ENCODE measurements around the gene NOL4L. TPM values are rescaled to one million over a fixed set of nuclear protein-coding genes. Genes with fewer than 3 reads are reported as not detected.

The NOL4L gene
- total RNA-seq, 1 experiment from 2014 or later, result 31.7 TPM

- H3K4me2 ChIP-seq (ENCODE audit: insufficient read depth, insufficient read length, low read length), result no peak overlapping the region
- H3K4ac ChIP-seq (ENCODE audit: low read depth, low read length), result no peak overlapping the region
- H3K27ac ChIP-seq (ENCODE audit: insufficient read length, low read depth, low read length), result no peak overlapping the region
- H4K20me1 ChIP-seq (ENCODE audit: control insufficient read depth, insufficient read depth, insufficient read length), result peaks cover 2% of the 10 kb centered on the region
- H3K27ac Mint-ChIP-seq, result no peak overlapping the region
- H2AFZ ChIP-seq (ENCODE audit: low read length), result no peak overlapping the region
- H2AK5ac ChIP-seq (ENCODE audit: insufficient read length, low read length), result no peak overlapping the region
- H3K27me3 ChIP-seq (ENCODE audit: insufficient read depth, low read length), result no peaks in the 10 kb centered on the region
- no peak overlapping the region for H3K14ac ChIP-seq (ENCODE audit: insufficient read depth, low read length)
- H4K91ac ChIP-seq (ENCODE audit: insufficient read length, low read depth, low read length), result no peak overlapping the region
- no peak overlapping the region for H2BK15ac ChIP-seq (ENCODE audit: low read depth, low read length)
- H2BK120ac ChIP-seq (ENCODE audit: low read depth, low read length, poor library complexity, severe bottlenecking), result no peak overlapping the region
- H3K18ac ChIP-seq (ENCODE audit: insufficient read length, low read depth, low read length), result no peak overlapping the region
- no peak overlapping the region for H2BK20ac ChIP-seq (ENCODE audit: low read depth, low read length, poor library complexity, severe bottlenecking)
- no peaks in the 10 kb centered on the region for H3K4me1 ChIP-seq (ENCODE audit: insufficient read depth, low read length)
- TF ChIP-seq, protein P1, sequence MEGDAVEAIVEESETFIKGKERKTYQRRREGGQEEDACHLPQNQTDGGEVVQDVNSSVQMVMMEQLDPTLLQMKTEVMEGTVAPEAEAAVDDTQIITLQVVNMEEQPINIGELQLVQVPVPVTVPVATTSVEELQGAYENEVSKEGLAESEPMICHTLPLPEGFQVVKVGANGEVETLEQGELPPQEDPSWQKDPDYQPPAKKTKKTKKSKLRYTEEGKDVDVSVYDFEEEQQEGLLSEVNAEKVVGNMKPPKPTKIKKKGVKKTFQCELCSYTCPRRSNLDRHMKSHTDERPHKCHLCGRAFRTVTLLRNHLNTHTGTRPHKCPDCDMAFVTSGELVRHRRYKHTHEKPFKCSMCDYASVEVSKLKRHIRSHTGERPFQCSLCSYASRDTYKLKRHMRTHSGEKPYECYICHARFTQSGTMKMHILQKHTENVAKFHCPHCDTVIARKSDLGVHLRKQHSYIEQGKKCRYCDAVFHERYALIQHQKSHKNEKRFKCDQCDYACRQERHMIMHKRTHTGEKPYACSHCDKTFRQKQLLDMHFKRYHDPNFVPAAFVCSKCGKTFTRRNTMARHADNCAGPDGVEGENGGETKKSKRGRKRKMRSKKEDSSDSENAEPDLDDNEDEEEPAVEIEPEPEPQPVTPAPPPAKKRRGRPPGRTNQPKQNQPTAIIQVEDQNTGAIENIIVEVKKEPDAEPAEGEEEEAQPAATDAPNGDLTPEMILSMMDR (conservative IDR thresholded peaks at IDR 0.05), result no peak
- H3K36me3 Mint-ChIP-seq (ENCODE audit: insufficient read depth in 1 of 3, low read depth in 3 of 3), result no peaks in the 10 kb centered on the region
- no peak overlapping the region for H3K56ac ChIP-seq (ENCODE audit: insufficient read length, low read depth, low read length)
- H3K79me2 ChIP-seq (ENCODE audit: insufficient read depth, low read length), result no peaks in the 10 kb centered on the region
- H3K9ac ChIP-seq (ENCODE audit: extremely low read depth, insufficient read length, low read length), result no peak overlapping the region
- H3K4me3 Mint-ChIP-seq, result no peak overlapping the region
- no peaks in the 10 kb centered on the region for H3K79me1 ChIP-seq (ENCODE audit: insufficient read depth, low read depth, low read length, poor library complexity, severe bottlenecking)
- H3T11ph ChIP-seq (ENCODE audit: low read length), result no peak overlapping the region
- H3K23ac ChIP-seq (ENCODE audit: insufficient read length, low read depth, low read length), result no peak overlapping the region
- H3K23me2 ChIP-seq (ENCODE audit: insufficient read length, low read depth, low read length, poor library complexity, severe bottlenecking), result no peaks in the 10 kb centered on the region
- H3K9me3 Mint-ChIP-seq, result no peaks in the 10 kb centered on the region
- H2BK5ac ChIP-seq (ENCODE audit: insufficient read length, low read length), result no peak overlapping the region
- no peak overlapping the region for H4K5ac ChIP-seq (ENCODE audit: insufficient read length, low read depth, low read length)
- H3K9me3 ChIP-seq (ENCODE audit: control insufficient read depth, low read depth, low read length), result no peaks in the 10 kb centered on the region
- H3K4me1 Mint-ChIP-seq, result peaks cover 7 to 12% of the 10 kb centered on the region in 2 experiments
- no peak overlapping the region for H2BK12ac ChIP-seq (ENCODE audit: insufficient read length, low read depth, low read length)
- no peak for DNase-seq
- H4K8ac ChIP-seq (replicated peaks; ENCODE audit: insufficient read length, low read depth, low read length), result no peak overlapping the region
- peaks cover 15% of the 10 kb centered on the region for H3K27me3 Mint-ChIP-seq (ENCODE audit: low read depth)
- WGBS (ENCODE audit: extremely low coverage, insufficient read length, low lambda C conversion rate), result no CpG with 5 or more reads among the region's 3 CpGs
Observed at GRCh38 chr20:32612351-32613191, 27.4 kb upstream of the NOL4L start.
